SK-N-SH (cell line): ENCODE data around the gene POLD4. TPM values are rescaled to one million over a fixed set of nuclear protein-coding genes. Genes with fewer than 3 reads are reported as not detected.

Experiments
- CTCF ChIA-PET: fragments of 300-600, 350-600 bp; formaldehyde crosslinking; extraction: SDS; loops from one replicate; lab custom pipeline; 2021; lab: Yijun Ruan, JAX
- POLR2A ChIA-PET: fragments of 350-600 bp; sonication (Branson Sonifier 250); formaldehyde crosslinking; extraction: SDS; loops from one replicate; lab custom pipeline; 2020; ENCODE audit warnings: antibody characterized with exemption, inconsistent platforms; lab: Yijun Ruan, JAX
- DNase-seq: peaks from one replicate; pipeline ENCODE4 v3.0.0; 2012
- H2AFZ ChIP-seq: fragments of 200-600 bp; sonication (generic); 2 replicates; pipeline ENCODE4 v1.8.1; 2016; ENCODE audit warnings: antibody characterized with exemption, mild to moderate bottlenecking, low read depth
- H3F3A ChIP-seq: fragments of 200-600 bp; sonication (generic); replicated peaks from 2 replicates; pipeline ENCODE3; 2016; ENCODE audit warnings: antibody characterized with exemption, mild to moderate bottlenecking; ENCODE audit not compliant: insufficient read depth
- H3K27ac ChIP-seq, 2 experiments: fragments of 200-500 bp in 1 of 2; fragments of 200-600 bp in 1 of 2; sonication (Bioruptor generic) in 1 of 2; sonication (generic), shearing (Covaris generic) in 1 of 2; 2 replicates each; pipeline versions ENCODE4 v1.5.1 to v1.6.1; 2014 to 2016; ENCODE audit warnings: low read depth in 2 of 2, inconsistent platforms in 1 of 2, low read length in 1 of 2, mild to moderate bottlenecking in 1 of 2, mixed read lengths in 1 of 2
- H3K27me3 ChIP-seq: fragments of 200-600 bp; sonication (generic), shearing (Covaris generic); 2 replicates; pipeline ENCODE4 v1.6.1; 2016; ENCODE audit warnings: mixed run types; ENCODE audit not compliant: insufficient read depth
- H3K36me3 ChIP-seq, 2 experiments: fragments of 200-500 bp in 1 of 2; fragments of 200-600 bp in 1 of 2; sonication (Bioruptor generic) in 1 of 2; sonication (generic) in 1 of 2; replicated peaks in 1 of 2; 2 replicates each; pipeline versions ENCODE3 to v1.5.1; 2014 to 2016; ENCODE audit warnings: low read length in 1 of 2, mild to moderate bottlenecking in 1 of 2; ENCODE audit not compliant: insufficient read depth in 2 of 2, control insufficient read depth in 1 of 2
- H3K4me1 ChIP-seq, 2 experiments: fragments of 200-500 bp in 1 of 2; fragments of 200-600 bp in 1 of 2; sonication (Bioruptor generic) in 1 of 2; sonication (generic), shearing (Covaris generic) in 1 of 2; 2 replicates each; pipeline versions ENCODE4 v1.5.1 to v1.6.1; 2014 to 2016; ENCODE audit warnings: low read depth in 1 of 2, low read length in 1 of 2, mixed run types in 1 of 2; ENCODE audit not compliant: insufficient read depth in 2 of 2, control insufficient read depth in 1 of 2
- H3K4me2 ChIP-seq: fragments of 200-600 bp; sonication (generic), shearing (Covaris generic); 2 replicates; pipeline ENCODE4 v1.6.1; 2017; ENCODE audit warnings: mixed run types
- H3K4me3 ChIP-seq, 2 experiments: fragments of 200-500 bp in 1 of 2; fragments of 200-600 bp in 1 of 2; sonication (Bioruptor generic) in 1 of 2; sonication (generic), shearing (Covaris generic) in 1 of 2; 2 replicates each; pipeline versions ENCODE4 v1.5.1 to v1.8.1; 2014 to 2016; ENCODE audit warnings: low read depth in 2 of 2, inconsistent platforms in 1 of 2, low read length in 1 of 2, mild to moderate bottlenecking in 1 of 2, mixed read lengths in 1 of 2, moderate library complexity in 1 of 2
- H3K79me2 ChIP-seq: fragments of 200-600 bp; sonication (generic); 2 replicates; pipeline ENCODE4 v1.8.1; 2017; ENCODE audit warnings: mild to moderate bottlenecking; ENCODE audit not compliant: insufficient read depth
- H3K9ac ChIP-seq: fragments of 200-600 bp; sonication (generic); 2 replicates; pipeline ENCODE4 v1.6.1; 2017; ENCODE audit warnings: mixed run types
- H3K9me2 ChIP-seq: fragments of 200-600 bp; sonication (generic); 2 replicates; pipeline ENCODE4 v1.6.1; 2017; ENCODE audit warnings: mixed run types
- H3K9me3 ChIP-seq: fragments of 200-600 bp; sonication (generic); 2 replicates; pipeline ENCODE4 v1.6.1; 2017; ENCODE audit warnings: mixed run types, mild to moderate bottlenecking, moderate library complexity
- H4K20me1 ChIP-seq: fragments of 200-600 bp; sonication (generic); 2 replicates; pipeline ENCODE4 v1.6.1; 2017; ENCODE audit warnings: mild to moderate bottlenecking, mixed run types; ENCODE audit not compliant: insufficient read depth
- EP300 ChIP-seq, 2 experiments: IDR thresholded peaks; 2 replicates each; pipeline versions ENCODE4 v1.4.0 to v1.6.1; 2012; ENCODE audit warnings: borderline replicate concordance in 1 of 2, low read depth in 1 of 2, low read length in 1 of 2
- FOSL2 ChIP-seq: IDR thresholded peaks from 2 replicates; pipeline ENCODE4 v1.4.0; 2012; ENCODE audit warnings: low read depth, mild to moderate bottlenecking, moderate library complexity, borderline replicate concordance
- FOXM1 ChIP-seq: IDR thresholded peaks from 2 replicates; pipeline ENCODE4 v1.4.0; 2012; ENCODE audit warnings: low read depth, mild to moderate bottlenecking
- GABPA ChIP-seq: IDR thresholded peaks from 2 replicates; pipeline ENCODE4 v1.4.0; 2012; ENCODE audit warnings: low read depth, mild to moderate bottlenecking
- JUND ChIP-seq: IDR thresholded peaks from 2 replicates; pipeline ENCODE4 v1.4.0; 2012
- NFIC ChIP-seq: IDR thresholded peaks from 2 replicates; pipeline ENCODE4 v1.4.0; 2012; ENCODE audit warnings: borderline replicate concordance
- RCOR1 ChIP-seq: fragments of 150-350 bp; IDR thresholded peaks from 2 replicates; pipeline ENCODE4 v1.6.1; 2017; ENCODE audit warnings: antibody characterized with exemption, low read length
- RFX5 ChIP-seq: IDR thresholded peaks from 2 replicates; pipeline ENCODE4 v1.6.1; 2012; ENCODE audit warnings: mild to moderate bottlenecking, improper control_type of control experiment, low read length
- RXRA ChIP-seq: IDR thresholded peaks from 2 replicates; pipeline ENCODE4 v1.4.0; 2012; ENCODE audit warnings: low read depth, mild to moderate bottlenecking, borderline replicate concordance
- SIN3A ChIP-seq: IDR thresholded peaks from 2 replicates; pipeline ENCODE4 v1.6.1; 2012; ENCODE audit warnings: low read depth, mild to moderate bottlenecking, low read length, moderate library complexity, borderline replicate concordance
- SMC3 ChIP-seq: IDR thresholded peaks from 2 replicates; pipeline ENCODE4 v1.6.1; 2012; ENCODE audit warnings: low read depth, low read length, improper control_type of control experiment
- YY1 ChIP-seq: IDR thresholded peaks from 2 replicates; pipeline ENCODE4 v1.4.0; 2012; ENCODE audit warnings: low read depth, mild to moderate bottlenecking
- whole genome bisulfite sequencing: methylation state at CpG from one replicate; pipeline ENCODE4 v1.1.6; 2017; ENCODE audit warnings: low lambda C conversion rate; 5-methylcytosine and 5-hydroxymethylcytosine counted together
- polyA plus RNA-seq, 3 experiments: library from polyadenylated mRNA; depleted of rRNA; stranded (reverse); fragments of >200 nt; gene quantifications; 2 replicates each; pipeline ENCODE4 v1.2.3, GENCODE V29; 2012
- TF ChIP-seq, protein P1 (sequence below): fragments of 200-600 bp; sonication (generic); IDR thresholded peaks from 2 replicates; pipeline ENCODE4 v1.6.1; 2017; ENCODE audit warnings: antibody characterized with exemption, mild to moderate bottlenecking, moderate library complexity
- TF ChIP-seq, protein P2 (sequence below): IDR thresholded peaks from 2 replicates; pipeline ENCODE4 v1.4.0; 2012; ENCODE audit warnings: low read depth
- TF ChIP-seq, protein P3 (sequence below): fragments of 150-350 bp; IDR thresholded peaks from 2 replicates; pipeline ENCODE4 v1.6.1; 2016; ENCODE audit warnings: mild to moderate bottlenecking, low read depth, low read length
- TF ChIP-seq, protein P4 (sequence below): IDR thresholded peaks from 2 replicates; pipeline ENCODE4 v1.6.1; 2012; ENCODE audit warnings: mild to moderate bottlenecking, low read depth, low read length, moderate library complexity

POLD4 gene
- polyA plus RNA-seq, 1 of the 3 experiments (the other 2 are of a cell fraction): 80.4 TPM

DNA sequence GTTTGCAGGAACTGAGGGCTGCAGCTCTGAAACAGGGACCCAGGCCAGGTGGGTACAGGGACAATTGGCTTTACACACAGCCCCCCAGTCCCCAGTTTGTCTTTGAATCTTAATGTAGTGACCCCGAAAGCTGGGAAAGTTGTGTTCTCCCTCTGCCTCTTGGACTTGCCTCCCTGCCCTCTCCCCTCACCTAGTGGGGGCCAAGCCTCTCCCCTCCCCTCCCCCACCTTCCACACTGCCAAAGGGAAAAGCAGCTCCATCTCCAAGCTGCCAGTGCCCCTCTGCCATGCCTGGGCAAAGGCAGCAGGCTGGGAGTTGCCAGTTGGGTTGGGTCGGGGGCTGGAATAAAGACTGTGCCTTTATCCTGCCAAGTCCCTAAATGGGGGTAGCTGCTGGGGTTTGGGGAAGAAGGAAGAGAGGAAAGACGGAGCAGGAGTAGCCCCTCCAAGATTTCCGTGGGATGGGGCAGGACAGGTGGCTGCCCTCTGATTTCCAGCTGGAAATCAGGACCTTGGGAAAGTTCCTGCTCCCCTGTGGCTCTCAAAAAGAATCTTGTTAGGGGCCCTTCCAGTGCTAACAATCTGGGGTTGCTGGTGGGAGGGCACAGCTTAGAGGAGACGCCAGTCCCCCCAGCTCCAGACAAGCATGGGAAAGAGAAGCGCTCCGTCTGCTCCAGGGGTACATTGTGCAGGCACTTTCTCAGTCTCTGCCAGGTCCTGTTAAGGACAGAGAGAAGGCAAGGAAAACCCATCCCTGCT is 22.9 kb upstream of the POLD4 start:
- no peaks in the 10 kb centered on the region for H3K9me3 ChIP-seq
- no peak for DNase-seq
- H3K4me1 ChIP-seq: peaks cover 36 to 46% of the 10 kb centered on the region in 2 experiments; a peak in 3 of 4 replicates
- no peaks in the 10 kb centered on the region for H3K27me3 ChIP-seq
- H2AFZ ChIP-seq: no peak overlapping the region
- no peaks in the 10 kb centered on the region for H3K36me3 ChIP-seq
- peak overlapping the region; percentile 73; the same call in 1 of the 2 replicates for H3K4me2 ChIP-seq
- H3K27ac ChIP-seq: peak overlapping the region in 1 of 2 experiments; percentile 96; a peak in 2 of 4 replicates
- H3K79me2 ChIP-seq: peaks cover 20% of the 10 kb centered on the region
- H3K9ac ChIP-seq: peak overlapping the region; percentile 52; the same call in 1 of the 2 replicates
- TF ChIP-seq, protein P1, sequence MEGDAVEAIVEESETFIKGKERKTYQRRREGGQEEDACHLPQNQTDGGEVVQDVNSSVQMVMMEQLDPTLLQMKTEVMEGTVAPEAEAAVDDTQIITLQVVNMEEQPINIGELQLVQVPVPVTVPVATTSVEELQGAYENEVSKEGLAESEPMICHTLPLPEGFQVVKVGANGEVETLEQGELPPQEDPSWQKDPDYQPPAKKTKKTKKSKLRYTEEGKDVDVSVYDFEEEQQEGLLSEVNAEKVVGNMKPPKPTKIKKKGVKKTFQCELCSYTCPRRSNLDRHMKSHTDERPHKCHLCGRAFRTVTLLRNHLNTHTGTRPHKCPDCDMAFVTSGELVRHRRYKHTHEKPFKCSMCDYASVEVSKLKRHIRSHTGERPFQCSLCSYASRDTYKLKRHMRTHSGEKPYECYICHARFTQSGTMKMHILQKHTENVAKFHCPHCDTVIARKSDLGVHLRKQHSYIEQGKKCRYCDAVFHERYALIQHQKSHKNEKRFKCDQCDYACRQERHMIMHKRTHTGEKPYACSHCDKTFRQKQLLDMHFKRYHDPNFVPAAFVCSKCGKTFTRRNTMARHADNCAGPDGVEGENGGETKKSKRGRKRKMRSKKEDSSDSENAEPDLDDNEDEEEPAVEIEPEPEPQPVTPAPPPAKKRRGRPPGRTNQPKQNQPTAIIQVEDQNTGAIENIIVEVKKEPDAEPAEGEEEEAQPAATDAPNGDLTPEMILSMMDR: no peak
- TF ChIP-seq RCOR1 (no peak), RFX5 (no peak), GABPA (no peak), RXRA (no peak), JUND (no peak), SMC3 (no peak), NFIC (no peak), EP300 (IDR thresholded peaks at IDR 0.05; ENCODE audit: borderline replicate concordance in 1 of 2, low read depth in 1 of 2, low read length in 1 of 2) (no peak), FOXM1 (no peak), YY1 (no peak), FOSL2 (no peak), SIN3A (no peak)
- TF ChIP-seq, protein P2, sequence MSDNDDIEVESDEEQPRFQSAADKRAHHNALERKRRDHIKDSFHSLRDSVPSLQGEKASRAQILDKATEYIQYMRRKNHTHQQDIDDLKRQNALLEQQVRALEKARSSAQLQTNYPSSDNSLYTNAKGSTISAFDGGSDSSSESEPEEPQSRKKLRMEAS: no peak
- TF ChIP-seq, protein P3, sequence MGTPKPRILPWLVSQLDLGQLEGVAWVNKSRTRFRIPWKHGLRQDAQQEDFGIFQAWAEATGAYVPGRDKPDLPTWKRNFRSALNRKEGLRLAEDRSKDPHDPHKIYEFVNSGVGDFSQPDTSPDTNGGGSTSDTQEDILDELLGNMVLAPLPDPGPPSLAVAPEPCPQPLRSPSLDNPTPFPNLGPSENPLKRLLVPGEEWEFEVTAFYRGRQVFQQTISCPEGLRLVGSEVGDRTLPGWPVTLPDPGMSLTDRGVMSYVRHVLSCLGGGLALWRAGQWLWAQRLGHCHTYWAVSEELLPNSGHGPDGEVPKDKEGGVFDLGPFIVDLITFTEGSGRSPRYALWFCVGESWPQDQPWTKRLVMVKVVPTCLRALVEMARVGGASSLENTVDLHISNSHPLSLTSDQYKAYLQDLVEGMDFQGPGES: no peak
- TF ChIP-seq, protein P4, sequence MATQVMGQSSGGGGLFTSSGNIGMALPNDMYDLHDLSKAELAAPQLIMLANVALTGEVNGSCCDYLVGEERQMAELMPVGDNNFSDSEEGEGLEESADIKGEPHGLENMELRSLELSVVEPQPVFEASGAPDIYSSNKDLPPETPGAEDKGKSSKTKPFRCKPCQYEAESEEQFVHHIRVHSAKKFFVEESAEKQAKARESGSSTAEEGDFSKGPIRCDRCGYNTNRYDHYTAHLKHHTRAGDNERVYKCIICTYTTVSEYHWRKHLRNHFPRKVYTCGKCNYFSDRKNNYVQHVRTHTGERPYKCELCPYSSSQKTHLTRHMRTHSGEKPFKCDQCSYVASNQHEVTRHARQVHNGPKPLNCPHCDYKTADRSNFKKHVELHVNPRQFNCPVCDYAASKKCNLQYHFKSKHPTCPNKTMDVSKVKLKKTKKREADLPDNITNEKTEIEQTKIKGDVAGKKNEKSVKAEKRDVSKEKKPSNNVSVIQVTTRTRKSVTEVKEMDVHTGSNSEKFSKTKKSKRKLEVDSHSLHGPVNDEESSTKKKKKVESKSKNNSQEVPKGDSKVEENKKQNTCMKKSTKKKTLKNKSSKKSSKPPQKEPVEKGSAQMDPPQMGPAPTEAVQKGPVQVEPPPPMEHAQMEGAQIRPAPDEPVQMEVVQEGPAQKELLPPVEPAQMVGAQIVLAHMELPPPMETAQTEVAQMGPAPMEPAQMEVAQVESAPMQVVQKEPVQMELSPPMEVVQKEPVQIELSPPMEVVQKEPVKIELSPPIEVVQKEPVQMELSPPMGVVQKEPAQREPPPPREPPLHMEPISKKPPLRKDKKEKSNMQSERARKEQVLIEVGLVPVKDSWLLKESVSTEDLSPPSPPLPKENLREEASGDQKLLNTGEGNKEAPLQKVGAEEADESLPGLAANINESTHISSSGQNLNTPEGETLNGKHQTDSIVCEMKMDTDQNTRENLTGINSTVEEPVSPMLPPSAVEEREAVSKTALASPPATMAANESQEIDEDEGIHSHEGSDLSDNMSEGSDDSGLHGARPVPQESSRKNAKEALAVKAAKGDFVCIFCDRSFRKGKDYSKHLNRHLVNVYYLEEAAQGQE: no peak
- TF ChIP-seq, all 33 proteins: peak for 0
- Histone ChIP-seq H3K4me3 (no peak overlapping the region), H4K20me1 (peaks cover 6% of the 10 kb centered on the region), H3F3A (peaks cover 30% of the 10 kb centered on the region), H3K9me2 (no peaks in the 10 kb centered on the region)
- 64% methylated on average over 7 of the region's 7 CpGs for WGBS
- POLR2A ChIA-PET: interaction anchor here (0.9 kb wide), 1 partner anchor 16 kb away, joined by 3 read pairs; the partner anchor contains the start of gene RAD9A
- CTCF ChIA-PET: interaction anchor here (0.9 to 19.7 kb wide), 8 partner anchors 13 to 114 kb away, joined by 3 to 955 read pairs (median 10); partner anchors contain the start of genes POLD4, PPP1CA and TMEM134
